A549 (cell line): ENCODE data around the gene CEP112. TPM values are rescaled to one million over a fixed set of nuclear protein-coding genes. Genes with fewer than 3 reads are reported as not detected.

Experiments used
- ATAC-seq, 2 experiments: fragments of 200-7000 bp in 1 of 2; fragments of >200 bp in 1 of 2; cut with Nextera tagmentation in 1 of 2; cut with Tn5 transposase in 1 of 2; 3 replicates each; pipeline versions ENCODE4 v1.8.0 to v1.9.1; 2018 to 2020; ENCODE audit warnings: mild to moderate bottlenecking in 1 of 2, moderate library complexity in 1 of 2
- CTCF ChIA-PET: fragments of 300-600 bp; sonication (Branson Sonifier 250); formaldehyde crosslinking; extraction: SDS; loops from one replicate; lab custom pipeline; 2021; ENCODE audit warnings: antibody characterized with exemption, inconsistent platforms; lab: Yijun Ruan, JAX
- POLR2A ChIA-PET: fragments of 350-600 bp; formaldehyde crosslinking; extraction: SDS; loops from one replicate; lab custom pipeline; 2021; ENCODE audit warnings: antibody characterized with exemption, inconsistent platforms; lab: Yijun Ruan, JAX
- DNase-seq, 2 experiments: peaks; one replicate each; pipeline versions ENCODE4 v3.0.0 to v3.0.0-alpha.2; 2011 to 2016; ENCODE audit warnings: low read depth in 1 of 2, low spot score in 1 of 2
- FAIRE-seq: peaks from 2 replicates; lab custom pipeline; 2011; peaks lifted over from hg19 to GRCh38; lab: Jason Lieb, UNC
- H3K27ac ChIP-seq, 2 experiments: fragments of >200 bp; sonication (Bioruptor Twin); formaldehyde crosslinking; 3 replicates each; pipeline ENCODE4 v1.5.1; 2016 to 2017
- H3K4me1 ChIP-seq: fragments of >200 bp; sonication (Bioruptor Twin); formaldehyde crosslinking; 3 replicates; pipeline ENCODE4 v1.6.1; 2016
- H3K4me2 ChIP-seq: fragments of >200 bp; sonication (Bioruptor Twin); formaldehyde crosslinking; 3 replicates; pipeline ENCODE4 v1.6.1; 2016
- H3K4me3 ChIP-seq: fragments of >200 bp; sonication (Bioruptor Twin); formaldehyde crosslinking; 3 replicates; pipeline ENCODE4 v1.5.1; 2016
- H3K9me3 ChIP-seq: fragments of >200 bp; sonication (Bioruptor Twin); formaldehyde crosslinking; 3 replicates; pipeline ENCODE4 v1.6.1; 2016
- BCL3 ChIP-seq: fragments of >200 bp; sonication (Bioruptor Twin); formaldehyde crosslinking; IDR thresholded peaks from 3 replicates; pipeline ENCODE4 v1.6.1; 2016
- E2F6 ChIP-seq: IDR thresholded peaks from 2 replicates; pipeline ENCODE4 v1.6.1; 2012; ENCODE audit warnings: low read depth, borderline replicate concordance
- EHF ChIP-seq: fragments of 250-450 bp; sonication (Bioruptor Pico); IDR thresholded peaks from 2 replicates; pipeline ENCODE4 v1.5.0; 2020; ENCODE audit warnings: mild to moderate bottlenecking
- ELK1 ChIP-seq: fragments of 150-350 bp; IDR thresholded peaks from 2 replicates; pipeline ENCODE4 v1.6.1; 2014; ENCODE audit warnings: low read depth, mild to moderate bottlenecking, low read length
- FOSB ChIP-seq: fragments of 250-450 bp; sonication (Bioruptor Pico); IDR thresholded peaks from 2 replicates; pipeline ENCODE4 v1.5.0; 2020; ENCODE audit warnings: mild to moderate bottlenecking, moderate library complexity
- FOSL2 ChIP-seq, 2 experiments: fragments of 450-650 bp in 1 of 2; fragments of >200 bp in 1 of 2; sonication (Bioruptor Twin) in 1 of 2; formaldehyde crosslinking; IDR thresholded peaks; 2 replicates each; pipeline versions ENCODE4 v1.5.0 to v1.6.1; 2016 to 2020; ENCODE audit warnings: mild to moderate bottlenecking in 1 of 2, moderate library complexity in 1 of 2
- GATA3 ChIP-seq: IDR thresholded peaks from 2 replicates; pipeline ENCODE4 v1.6.1; 2012; ENCODE audit warnings: borderline replicate concordance
- HOXB5 ChIP-seq: fragments of 250-450 bp; sonication (Bioruptor Pico); IDR thresholded peaks from 2 replicates; pipeline ENCODE4 v1.5.0; 2020; ENCODE audit warnings: mild to moderate bottlenecking, moderate library complexity
- MAX ChIP-seq: IDR thresholded peaks from 2 replicates; pipeline ENCODE4 v1.6.1; 2012
- NFE2L2 ChIP-seq: fragments of 150-350 bp; conservative IDR thresholded peaks from 2 replicates; pipeline ENCODE4 v1.6.1; 2014; ENCODE audit warnings: low read length
- PBX3 ChIP-seq: IDR thresholded peaks from 2 replicates; pipeline ENCODE4 v1.6.1; 2012
- REST ChIP-seq: fragments of 200-600 bp; sonication (generic); IDR thresholded peaks from 2 replicates; pipeline ENCODE4 v1.6.1; 2016; ENCODE audit warnings: antibody characterized with exemption, mild to moderate bottlenecking, moderate library complexity
- RNF2 ChIP-seq: fragments of 200-600 bp; sonication (generic); IDR thresholded peaks from 2 replicates; pipeline ENCODE4 v1.6.1; 2016; ENCODE audit warnings: low read depth, mild to moderate bottlenecking, antibody characterized with exemption, moderate library complexity, borderline replicate concordance
- SREBF2 ChIP-seq: fragments of 450-650 bp; IDR thresholded peaks from 2 replicates; pipeline ENCODE4 v1.6.1; 2014; ENCODE audit warnings: mild to moderate bottlenecking, moderate library complexity
- TFCP2L1 ChIP-seq: fragments of 250-450 bp; sonication (Bioruptor Pico); IDR thresholded peaks from 2 replicates; pipeline ENCODE4 v1.5.0; 2021; ENCODE audit warnings: mild to moderate bottlenecking
- TP53 ChIP-seq: fragments of 250-450 bp; sonication (Bioruptor Pico); IDR thresholded peaks from 2 replicates; pipeline ENCODE4 v1.5.0; 2021; ENCODE audit warnings: mild to moderate bottlenecking, moderate library complexity
- ZFP36 ChIP-seq: fragments of 450-650 bp; IDR thresholded peaks from 2 replicates; pipeline ENCODE4 v1.6.1; 2014; ENCODE audit warnings: borderline replicate concordance; ENCODE audit not compliant: partially characterized antibody
- WGBS: methylation state at CpG from one replicate; pipeline ENCODE4 v1.1.6; 2017; ENCODE audit errors: missing lambda C conversion rate; 5-methylcytosine and 5-hydroxymethylcytosine counted together
- polyA plus RNA-seq, 4 experiments: library from polyadenylated mRNA; depleted of rRNA in 3 of 4; stranded (reverse); fragments of >200 nt; fragmentation: RNase III in 1 of 4; extraction: RNeasy Plus Mini Kit Qiagen cat#74134 plus additional on column Dnase treatment in 1 of 4; gene quantifications; 2 replicates in 3 of 4; 3 replicates in 1 of 4; pipeline ENCODE4 v1.2.3, GENCODE V29; 2011 to 2017

The CEP112 gene
- polyA plus RNA-seq, 2 of the 4 experiments (the other 2 are of a cell fraction), result 9.6 to 15.2 TPM

GRCh38 chr17:65856865-65857264, 335.1 kb downstream of the CEP112 start:
- CTCF ChIA-PET, result no interaction called here
- DNase-seq (no peak), ATAC-seq (peak; percentile 24 to 43; a peak in 2 of 6 replicates), FAIRE-seq (no peak)
- no peak overlapping the region for H3K4me3 ChIP-seq
- TF ChIP-seq FOSL2 (IDR thresholded peaks at IDR 0.05), result no peak
- 0 out of 2 replicates have a peak, but pooled peaks have one; percentile 16 for TF ChIP-seq FOSL2 (CRISPR knock-in tag; IDR thresholded peaks at IDR 0.05)
- no peak for TF ChIP-seq BCL3
- no peak for TF ChIP-seq E2F6
- WGBS, result 18% methylated on average over 2 of the region's 2 CpGs
- no peak overlapping the region for H3K27ac ChIP-seq
- POLR2A ChIA-PET, result no interaction called here
- H3K9me3 ChIP-seq, result no peaks in the 10 kb centered on the region
- peak overlapping the region; percentile 28; the same call in 1 of the 3 replicates for H3K4me2 ChIP-seq
- H3K4me1 ChIP-seq, result peaks cover 22% of the 10 kb centered on the region; the same call in 2 of the 3 replicates

- Histone ChIP-seq H3K4me2 (peak overlapping the region; percentile 24), H3K4me1 (peaks cover 22% of the 10 kb centered on the region; the same call in 2 of the 3 replicates), H3K9me3 (no peaks in the 10 kb centered on the region), H3K27ac (0 out of 6 replicates have a peak overlapping the region, but pooled peaks of 1 of the 2 experiments have one; percentile 17), H3K4me3 (no peak overlapping the region)
- TF ChIP-seq GATA3 (no peak), FOSB (CRISPR knock-in tag) (no peak), NFE2L2 (no peak), RNF2 (no peak), TFCP2L1 (CRISPR knock-in tag) (no peak), TP53 (no peak), HOXB5 (CRISPR knock-in tag) (no peak), ELK1 (no peak), ZFP36 (no peak), SREBF2 (no peak), EHF (CRISPR knock-in tag) (no peak), MAX (no peak), REST (no peak), PBX3 (no peak)
- ChIA-PET CTCF (interaction anchor here (1.0 to 2.0 kb wide), 3 partner anchors 10 to 624 kb away, joined by 3 to 5 read pairs (median 3); no protein-coding TSS in a partner anchor), POLR2A (no interaction called here)
- no peak for FAIRE-seq
- ATAC-seq, result no peak; a peak in 2 of 6 replicates
- 77% methylated on average over 4 of the region's 4 CpGs for WGBS
- no peak for DNase-seq
Measured at GRCh38 chr17:65855675-65856074, 336.3 kb downstream of the CEP112 start.
